Measurements from ENCODE around the gene ZNF445. TPM values are rescaled to one million over a fixed set of nuclear protein-coding genes. Genes with fewer than 3 reads are reported as not detected.
"Not testable (repeated sequence)": the region's sequence is repeated elsewhere in the genome, so short reads cannot be mapped to it uniquely, and the experiment has no call there.

The ZNF445 gene
- total and polyA plus RNA-seq, 2 donors (not counting 3 experiments of a cell fraction or from before 2014, with no cell fraction given) = 2.3 to 17.8 TPM

GRCh38 chr3:44501971-44502370 is 24.5 kb upstream of the ZNF445 start:
- DNase-seq (ENCODE audit: low read depth, low spot score) = no peak
- no peak for FAIRE-seq
- no peak overlapping the region for H3K9ac ChIP-seq (replicated peaks; ENCODE audit: extremely low read depth, insufficient read depth, low read length)
- no peak overlapping the region for H2AFZ ChIP-seq (ENCODE audit: low read depth, low read length)
- CTCF ChIA-PET = no interaction called here
- H3K36me3 ChIP-seq (ENCODE audit: control insufficient read depth in 2 of 2, extremely low read depth in 1 of 2, insufficient read depth in 2 of 2, low read length in 2 of 2) = peaks cover 0 to 9% of the 10 kb centered on the region in 2 experiments
- no peaks in the 10 kb centered on the region for H4K20me1 ChIP-seq (replicated peaks; ENCODE audit: control insufficient read depth, extremely low read depth, insufficient read depth, low read length)
- H3K27me3 ChIP-seq (ENCODE audit: control insufficient read depth in 2 of 2, insufficient read depth in 2 of 2, low read length in 2 of 2) = no peaks in the 10 kb centered on the region
- no peak overlapping the region for H3K27ac ChIP-seq (ENCODE audit: insufficient read depth, low read depth, low read length)
- H3K4me3 ChIP-seq (replicated peaks in 1 of 3; ENCODE audit: insufficient read depth in 1 of 3, low read depth in 1 of 3, low read length in 3 of 3) = no peak overlapping the region
- no peaks in the 10 kb centered on the region for H3K9me1 ChIP-seq (replicated peaks; ENCODE audit: control insufficient read depth, extremely low read depth, insufficient read depth, low read length)
- intact Hi-C loops (cut with micrococcal nuclease) = no loop called here
- dilution Hi-C loops (cut with MboI; ENCODE audit: extremely low pct_ligation_motif_present, low sequenced_read_pairs) = no loop called here
- POLR2A ChIA-PET = no interaction called here
- H3K9me3 ChIP-seq (replicated peaks; ENCODE audit: control insufficient read depth, insufficient read depth, low read length) = peaks cover 19% of the 10 kb centered on the region
- no peak overlapping the region for H3K4me2 ChIP-seq (ENCODE audit: insufficient read depth, low read length)
- H3K4me1 ChIP-seq (ENCODE audit: control insufficient read depth, extremely low read depth, insufficient read depth, low read length) = no peaks in the 10 kb centered on the region
- TF ChIP-seq POLR2A (IDR thresholded peaks at IDR 0.05; ENCODE audit: low read depth, low read length) = no peak
- TF ChIP-seq CTCF (IDR thresholded peaks at IDR 0.05; ENCODE audit: extremely low read depth in 1 of 2, insufficient read depth in 1 of 2, low read depth in 1 of 2, low read length in 2 of 2) = no peak
- BruUV-seq (replicated peaks) = no TSS peak
- peaks cover 8% of the 10 kb centered on the region for H3K79me2 ChIP-seq (ENCODE audit: control insufficient read depth, insufficient read depth, low read length)

- H3K79me2 ChIP-seq (ENCODE audit: control insufficient read depth, insufficient read depth, low read length); H4K20me1 ChIP-seq (replicated peaks; ENCODE audit: control insufficient read depth, extremely low read depth, insufficient read depth, low read length); CTCF ChIA-PET; dilution Hi-C loops (cut with MboI; ENCODE audit: extremely low pct_ligation_motif_present, low sequenced_read_pairs); intact Hi-C loops (cut with micrococcal nuclease); H3K4me1 ChIP-seq (ENCODE audit: control insufficient read depth, extremely low read depth, insufficient read depth, low read length); BruUV-seq (replicated peaks); H3K4me3 ChIP-seq (replicated peaks in 1 of 3; ENCODE audit: insufficient read depth in 1 of 3, low read depth in 1 of 3, low read length in 3 of 3); H3K4me2 ChIP-seq (ENCODE audit: insufficient read depth, low read length); H3K9ac ChIP-seq (replicated peaks; ENCODE audit: extremely low read depth, insufficient read depth, low read length); H2AFZ ChIP-seq (ENCODE audit: low read depth, low read length); H3K9me1 ChIP-seq (replicated peaks; ENCODE audit: control insufficient read depth, extremely low read depth, insufficient read depth, low read length); H3K36me3 ChIP-seq (ENCODE audit: control insufficient read depth in 2 of 2, extremely low read depth in 1 of 2, insufficient read depth in 2 of 2, low read length in 2 of 2); DNase-seq (ENCODE audit: low read depth, low spot score); H3K27ac ChIP-seq (ENCODE audit: insufficient read depth, low read depth, low read length); H3K27me3 ChIP-seq (ENCODE audit: control insufficient read depth in 2 of 2, insufficient read depth in 2 of 2, low read length in 2 of 2); POLR2A ChIA-PET; FAIRE-seq: not testable (repeated sequence)
- H3K9me3 ChIP-seq (replicated peaks; ENCODE audit: control insufficient read depth, insufficient read depth, low read length) = peaks cover 19% of the 10 kb centered on the region
These were observed 22.4 kb upstream of the ZNF445 start for GRCh38 chr3:44499899-44500168.

All from endothelial cell of umbilical vein (primary cell).